GM11168 (cell line): ENCODE results near the gene ZNF343.

Experiments
- in situ Hi-C: fragments of 300-500 bp; cut with MboI; formaldehyde crosslinking; loops from one replicate; pipeline ENCODE4 v1.12.0; 2022; ENCODE audit warnings: low sequenced_read_pairs; ENCODE audit not compliant: unreplicated experiment

ZNF343 gene

GRCh38 chr20:2451422-2451821, 57.3 kb downstream of the ZNF343 start:
- in situ Hi-C loops: loop anchor here (25.0 kb wide), 1 partner anchor 239 kb away; no protein-coding TSS in a partner anchor

- in situ Hi-C loops: no loop called here
These were observed 59.3 kb downstream of the ZNF343 start for GRCh38 chr20:2449386-2449785.

- in situ Hi-C loops: no loop called here
These were observed 61.9 kb downstream of the ZNF343 start for GRCh38 chr20:2446845-2447244.
